K562 (cell line): ENCODE measurements around the gene SIK3. TPM values are rescaled to one million over a fixed set of nuclear protein-coding genes. Genes with fewer than 3 reads are reported as not detected.

Source experiments
- ATAC-seq: fragments of 200-7000 bp; cut with Tn5 transposase; 3 replicates; pipeline ENCODE4 v1.9.1; 2020; ENCODE audit warnings: moderate library complexity
- BruUV-seq: library from RNA; stranded (reverse); fragments of 400-500 nt; replicated peaks from 2 replicates; lab custom pipeline; 2021; lab: Mats Ljungman, UMichigan
- CTCF ChIA-PET: fragments of 300-600 bp; formaldehyde crosslinking; extraction: SDS; loops from one replicate; lab custom pipeline; 2021; ENCODE audit warnings: low intra/inter-chr PET ratio; lab: Yijun Ruan, JAX
- POLR2A ChIA-PET: fragments of 300-600, 350-650 bp; sonication (Branson Sonifier 250); formaldehyde crosslinking; extraction: SDS; loops from one replicate; lab custom pipeline; 2021; ENCODE audit warnings: antibody characterized with exemption, inconsistent platforms; lab: Yijun Ruan, JAX
- DNase-seq, 4 experiments: peaks; one replicate each; pipeline versions ENCODE4 v3.0.0 to v3.0.0-alpha.2; 2011 to 2018; ENCODE audit warnings: low spot score in 3 of 4, mixed read lengths in 3 of 4; ENCODE audit errors: extremely low read depth in 1 of 4
- FAIRE-seq: peaks from 2 replicates; lab custom pipeline; 2011; peaks lifted over from hg19 to GRCh38; lab: Jason Lieb, UNC
- H2AFZ ChIP-seq: 2 replicates; pipeline ENCODE4 v1.6.0; 2011; ENCODE audit warnings: low read depth, low read length, control low read depth, inconsistent platforms
- H3K27ac ChIP-seq: fragments of 200-600 bp; 3 replicates; pipeline ENCODE4 v1.8.0; 2011; ENCODE audit warnings: low read depth, mild to moderate bottlenecking, control low read depth, inconsistent platforms, low read length, moderate library complexity, mixed read lengths; ENCODE audit errors: extremely low read depth
- H3K27me3 ChIP-seq, 2 experiments: fragments of 300-600 bp in 1 of 2; 2 replicates in 1 of 2; 3 replicates in 1 of 2; pipeline versions ENCODE4 v1.6.0 to v1.8.0; 2011; ENCODE audit warnings: inconsistent platforms in 2 of 2, low read length in 2 of 2, mild to moderate bottlenecking in 1 of 2, mixed read lengths in 1 of 2, moderate library complexity in 1 of 2; ENCODE audit not compliant: control insufficient read depth in 2 of 2, insufficient read depth in 2 of 2
- H3K36me3 ChIP-seq: fragments of 300-600 bp; 3 replicates; pipeline ENCODE4 v1.8.0; 2011; ENCODE audit warnings: mild to moderate bottlenecking, low read length, inconsistent platforms; ENCODE audit not compliant: control insufficient read depth, insufficient read depth
- H3K4me1 ChIP-seq, 2 experiments: fragments of 200-600 bp in 1 of 2; replicated peaks in 1 of 2; 2 replicates in 1 of 2; 3 replicates in 1 of 2; pipeline versions ENCODE4 v1.5.1 to v1.8.0; 2011; ENCODE audit warnings: inconsistent platforms in 2 of 2, low read length in 2 of 2, mild to moderate bottlenecking in 1 of 2, mixed read lengths in 1 of 2, moderate library complexity in 1 of 2; ENCODE audit not compliant: control insufficient read depth in 2 of 2, insufficient read depth in 2 of 2
- H3K4me2 ChIP-seq: 2 replicates; pipeline ENCODE4 v1.6.1; 2011; ENCODE audit warnings: low read length, control low read depth, inconsistent platforms, mixed read lengths; ENCODE audit not compliant: insufficient read depth
- H3K4me3 ChIP-seq: fragments of 200-600 bp; sonication (generic), shearing (Covaris generic); 2 replicates; pipeline ENCODE4 v1.5.1; 2016; ENCODE audit warnings: control low read depth, inconsistent platforms
- H3K79me2 ChIP-seq: fragments of 200-600 bp; 3 replicates; pipeline ENCODE4 v1.8.0; 2011; ENCODE audit warnings: low read length, inconsistent platforms; ENCODE audit not compliant: control insufficient read depth, insufficient read depth
- H3K9ac ChIP-seq, 2 experiments: 2 replicates each; pipeline versions ENCODE4 v1.6.0 to v1.6.1; 2011; ENCODE audit warnings: low read depth in 2 of 2, low read length in 2 of 2, control low read depth in 1 of 2, inconsistent platforms in 1 of 2, mild to moderate bottlenecking in 1 of 2, mixed read lengths in 1 of 2; ENCODE audit not compliant: insufficient read depth in 1 of 2
- H3K9me1 ChIP-seq: one replicate; pipeline ENCODE4 v1.6.0; 2011; ENCODE audit warnings: inconsistent platforms, mild to moderate bottlenecking, low read length, moderate library complexity; ENCODE audit not compliant: control insufficient read depth, insufficient read depth
- H3K9me3 ChIP-seq: replicated peaks from 2 replicates; pipeline ENCODE4 v1.5.1; 2011; ENCODE audit warnings: low read depth, low read length, inconsistent platforms; ENCODE audit not compliant: control insufficient read depth, insufficient read depth
- H4K20me1 ChIP-seq: replicated peaks from 2 replicates; pipeline ENCODE4 v1.6.1; 2011; ENCODE audit warnings: low read length, inconsistent platforms, mixed read lengths; ENCODE audit not compliant: control insufficient read depth, insufficient read depth
- CBX5 ChIP-seq: IDR thresholded peaks from 2 replicates; pipeline ENCODE4 v1.6.1; 2014; ENCODE audit warnings: low read depth, borderline replicate concordance
- PHTF2 ChIP-seq: fragments of 250-450 bp; sonication (Bioruptor Pico); IDR thresholded peaks from 2 replicates; pipeline ENCODE4 v1.5.0; 2021; ENCODE audit warnings: mild to moderate bottlenecking
- PTTG1 ChIP-seq: fragments of 450-650 bp; IDR thresholded peaks from 2 replicates; pipeline ENCODE4 v1.6.1; 2016; ENCODE audit warnings: low read depth, mild to moderate bottlenecking, missing genetic modification characterization, missing compliant biosample characterization
- SUPT5H ChIP-seq: fragments of 450-650 bp; IDR thresholded peaks from 2 replicates; pipeline ENCODE4 v1.6.1; 2016
- TAF9B ChIP-seq: fragments of 450-650 bp; IDR thresholded peaks from 2 replicates; pipeline ENCODE4 v1.6.1; 2018; ENCODE audit warnings: mild to moderate bottlenecking; ENCODE audit not compliant: partially characterized antibody
- WGBS: fragments of 100-300 bp; shearing (Covaris generic); methylation state at CpG from one replicate; pipeline ENCODE4 v1.1.6; 2016; ENCODE audit warnings: low coverage, mixed read lengths; ENCODE audit not compliant: insufficient coverage; ENCODE audit errors: missing lambda C conversion rate; 5-methylcytosine and 5-hydroxymethylcytosine counted together
- in situ Hi-C: fragments of 300-500 bp; cut with MboI; formaldehyde crosslinking; loops from 4 replicates; pipeline ENCODE4 v1.15.0; 2018; ENCODE audit warnings: inconsistent platforms, mixed read lengths
- intact Hi-C: fragments of 100-400 bp; cut with micrococcal nuclease; formaldehyde crosslinking; loops from 2 replicates; pipeline ENCODE4 v1.14.2; 2022
- polyA plus RNA-seq, 8 experiments: library from polyadenylated mRNA; depleted of rRNA in 4 of 8; stranded (reverse) in 5 of 8; unstranded in 3 of 8; fragments of >200 nt; fragmentation: Nextera tagmentation in 2 of 8; fragmentation: Illumina TruSeq in 1 of 8; extraction: Ambion mirVana in 2 of 8; extraction: Trizol in 1 of 8; gene quantifications; 2 replicates each; pipeline versions ENCODE4 v1.2.1 to v1.2.3, GENCODE V29; 2011 to 2014; ENCODE audit warnings: inconsistent platforms in 1 of 8, missing spikeins in 1 of 8
- total RNA-seq, 7 experiments: library from RNA; depleted of rRNA in 6 of 7; stranded (reverse); fragments of >200 nt in 6 of 7; fragmentation: Illumina TruSeq in 2 of 7; extraction: Trizol in 2 of 7; gene quantifications; 2 replicates each; pipeline versions ENCODE4 v1.2.1 to v1.2.3, GENCODE V29; 2011 to 2021; ENCODE audit warnings: low replicate concordance in 1 of 7
- TF ChIP-seq, protein P1 (sequence below): sonication (generic); formaldehyde crosslinking; IDR thresholded peaks from 2 replicates; pipeline ENCODE4 v1.8.1; 2022; ENCODE audit warnings: missing genetic modification reagents

Gene SIK3
- total and polyA plus RNA-seq, 9 of the 15 experiments (the other 6 are each of a cell fraction or from before 2014, with no cell fraction given), result 1.6 to 21.6 (median 8.0) TPM

DNA sequence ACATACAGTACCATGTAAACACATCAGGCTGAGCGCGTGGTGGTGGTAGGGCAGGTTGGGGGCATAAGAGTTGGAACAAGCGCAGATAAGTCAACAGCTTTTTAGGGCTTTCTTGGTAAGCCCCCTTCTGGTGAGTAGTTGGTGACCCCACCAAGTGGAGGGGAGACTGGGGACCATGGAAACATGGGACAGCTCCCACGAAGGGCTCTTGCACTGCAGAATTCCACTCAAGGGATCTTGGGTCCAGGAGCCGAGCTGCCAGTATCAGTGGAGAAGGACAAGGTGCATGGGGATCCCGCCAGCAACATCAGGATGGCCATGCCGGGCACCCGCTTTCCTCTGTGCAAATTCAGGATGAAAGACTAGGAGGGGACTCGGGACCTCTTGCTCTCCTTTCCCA lies 254.6 kb downstream of the SIK3 start:
- Histone ChIP-seq H3K27ac (no peak overlapping the region), H2AFZ (no peak overlapping the region), H3K9me3 (no peaks in the 10 kb centered on the region), H3K4me3 (no peak overlapping the region), H3K27me3 (no peaks in the 10 kb centered on the region; a peak in 1 of 5 replicates), H3K4me1 (peaks cover 7 to 13% of the 10 kb centered on the region in 2 experiments; a peak in 3 of 5 replicates), H3K9ac (no peak overlapping the region), H4K20me1 (no peaks in the 10 kb centered on the region), H3K9me1 (no peaks in the 10 kb centered on the region), H3K79me2 (no peaks in the 10 kb centered on the region), H3K4me2 (no peak overlapping the region), H3K36me3 (peaks cover 44% of the 10 kb centered on the region; the same call in 2 of the 3 replicates)
- WGBS, result 85% methylated on average over 8 of the region's 9 CpGs
- ATAC-seq (no peak), DNase-seq (no peak), FAIRE-seq (no peak)
- intact Hi-C loops, result no loop called here
- in situ Hi-C loops, result no loop called here
- TF ChIP-seq PHTF2, result no peak
- TF ChIP-seq PTTG1 (tag), result no peak
- TF ChIP-seq CBX5, result no peak
- no peak for TF ChIP-seq TAF9B
- TF ChIP-seq, protein P1, sequence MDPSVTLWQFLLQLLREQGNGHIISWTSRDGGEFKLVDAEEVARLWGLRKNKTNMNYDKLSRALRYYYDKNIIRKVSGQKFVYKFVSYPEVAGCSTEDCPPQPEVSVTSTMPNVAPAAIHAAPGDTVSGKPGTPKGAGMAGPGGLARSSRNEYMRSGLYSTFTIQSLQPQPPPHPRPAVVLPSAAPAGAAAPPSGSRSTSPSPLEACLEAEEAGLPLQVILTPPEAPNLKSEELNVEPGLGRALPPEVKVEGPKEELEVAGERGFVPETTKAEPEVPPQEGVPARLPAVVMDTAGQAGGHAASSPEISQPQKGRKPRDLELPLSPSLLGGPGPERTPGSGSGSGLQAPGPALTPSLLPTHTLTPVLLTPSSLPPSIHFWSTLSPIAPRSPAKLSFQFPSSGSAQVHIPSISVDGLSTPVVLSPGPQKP, result no peak
- no peak for TF ChIP-seq SUPT5H
- ChIA-PET POLR2A (interaction anchor here (0.5 kb wide), 1 partner anchor 355 kb away, joined by 3 read pairs; no protein-coding TSS in a partner anchor), CTCF (no interaction called here)
- no TSS peak for BruUV-seq
